Astrocyte (in vitro differentiated cells and primary cell): ENCODE results near the gene PKDCC.

Source experiments
- EZH2 ChIP-seq: IDR thresholded peaks from 2 replicates; pipeline ENCODE4 v1.6.1; 2012; ENCODE audit warnings: mild to moderate bottlenecking, low read length, inconsistent platforms; ENCODE audit not compliant: insufficient read depth
- TF ChIP-seq, protein P1 (sequence below): IDR thresholded peaks from 2 replicates; pipeline ENCODE4 v1.5.1; 2011; ENCODE audit warnings: low read depth, mild to moderate bottlenecking, inconsistent platforms, low read length, moderate library complexity; ENCODE audit not compliant: insufficient read depth

DNA sequence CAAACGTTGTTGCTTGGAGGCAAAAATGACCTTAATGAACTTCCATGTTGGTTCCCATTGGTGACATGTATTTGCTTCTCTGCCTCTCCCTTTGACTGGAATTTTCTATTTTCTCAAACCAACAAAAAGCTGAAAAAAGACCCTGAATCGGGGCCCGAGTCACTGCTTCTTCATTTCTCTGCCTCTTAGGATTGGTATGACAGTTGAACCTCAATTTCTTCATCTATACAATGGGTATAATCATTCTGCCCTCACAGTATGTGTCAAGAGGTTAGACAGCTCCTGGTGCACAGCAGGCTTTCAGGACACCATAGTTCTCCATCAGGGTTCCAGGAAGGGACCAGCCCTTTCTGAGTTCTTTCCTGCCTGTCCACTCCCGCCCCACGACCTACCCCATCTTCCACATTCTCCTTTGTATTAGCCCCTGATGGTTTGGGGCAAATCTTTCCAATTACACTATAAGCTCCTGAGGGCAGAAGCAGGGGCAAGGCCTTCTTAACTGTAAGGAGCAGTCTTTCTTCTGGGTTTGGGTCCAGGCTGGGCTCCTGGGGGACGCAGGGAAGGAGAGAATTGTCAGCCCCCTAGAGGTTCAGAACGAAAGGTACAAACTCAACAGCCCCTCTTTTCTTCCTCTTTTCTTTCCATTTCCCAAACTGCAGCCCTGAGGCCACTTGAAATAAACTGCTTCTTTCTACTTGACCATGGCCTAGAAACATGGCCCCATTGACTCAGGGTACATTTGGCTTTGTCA, 6.3 kb upstream of the PKDCC start:
- TF ChIP-seq, protein P1, sequence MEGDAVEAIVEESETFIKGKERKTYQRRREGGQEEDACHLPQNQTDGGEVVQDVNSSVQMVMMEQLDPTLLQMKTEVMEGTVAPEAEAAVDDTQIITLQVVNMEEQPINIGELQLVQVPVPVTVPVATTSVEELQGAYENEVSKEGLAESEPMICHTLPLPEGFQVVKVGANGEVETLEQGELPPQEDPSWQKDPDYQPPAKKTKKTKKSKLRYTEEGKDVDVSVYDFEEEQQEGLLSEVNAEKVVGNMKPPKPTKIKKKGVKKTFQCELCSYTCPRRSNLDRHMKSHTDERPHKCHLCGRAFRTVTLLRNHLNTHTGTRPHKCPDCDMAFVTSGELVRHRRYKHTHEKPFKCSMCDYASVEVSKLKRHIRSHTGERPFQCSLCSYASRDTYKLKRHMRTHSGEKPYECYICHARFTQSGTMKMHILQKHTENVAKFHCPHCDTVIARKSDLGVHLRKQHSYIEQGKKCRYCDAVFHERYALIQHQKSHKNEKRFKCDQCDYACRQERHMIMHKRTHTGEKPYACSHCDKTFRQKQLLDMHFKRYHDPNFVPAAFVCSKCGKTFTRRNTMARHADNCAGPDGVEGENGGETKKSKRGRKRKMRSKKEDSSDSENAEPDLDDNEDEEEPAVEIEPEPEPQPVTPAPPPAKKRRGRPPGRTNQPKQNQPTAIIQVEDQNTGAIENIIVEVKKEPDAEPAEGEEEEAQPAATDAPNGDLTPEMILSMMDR, result no peak
- TF ChIP-seq EZH2, result no peak
